GM18499 (cell line): Measurements from ENCODE around the gene KLF17.

Experiments
- ATAC-seq: cut with Tn5 transposase; IDR thresholded peaks from one replicate; pipeline ENCODE4 v1.9.1; 2021; ENCODE audit warnings: moderate number of reproducible peaks; ENCODE audit not compliant: insufficient read depth, unreplicated experiment

KLF17 gene

GRCh38 chr1:44118682-44119081 is at the start of gene KLF17:
TSS of gene KLF17 (plus strand) at chr1:44118821. CDS start at chr1:44118908, 87 bp downstream.
- no peak for ATAC-seq

- ATAC-seq, result no peak
Observed at GRCh38 chr1:44071461-44071860, 47.2 kb upstream of the KLF17 start.

GRCh38 chr1:44072204-44072603 is 46.4 kb upstream of the KLF17 start:
- ATAC-seq, result no peak

- no peak for ATAC-seq
Observed at GRCh38 chr1:44072821-44073220, 45.8 kb upstream of the KLF17 start.

GRCh38 chr1:44073528-44073927 is 45.1 kb upstream of the KLF17 start:
- ATAC-seq, result no peak

GRCh38 chr1:44074415-44074814 is 44.2 kb upstream of the KLF17 start:
- ATAC-seq, result no peak

- no peak for ATAC-seq
Observed at GRCh38 chr1:44076066-44076465, 42.6 kb upstream of the KLF17 start.

- ATAC-seq, result no peak
Observed at GRCh38 chr1:44077421-44077820, 41.2 kb upstream of the KLF17 start.

GRCh38 chr1:44078104-44078503 is 40.5 kb upstream of the KLF17 start:
- ATAC-seq, result no peak

- ATAC-seq, result no peak
Observed at GRCh38 chr1:44079566-44079965, 39.1 kb upstream of the KLF17 start.

- no peak for ATAC-seq
Observed at GRCh38 chr1:44084998-44085675, 33.5 kb upstream of the KLF17 start.

GRCh38 chr1:44086692-44087474 is 31.7 kb upstream of the KLF17 start:
- ATAC-seq, result no peak

GRCh38 chr1:44089371-44090048 is 29.1 kb upstream of the KLF17 start:
- no peak for ATAC-seq

GRCh38 chr1:44090429-44091252 is 28.0 kb upstream of the KLF17 start:
- ATAC-seq, result no peak

GRCh38 chr1:44094047-44094446 is 24.6 kb upstream of the KLF17 start:
- ATAC-seq, result no peak

GRCh38 chr1:44100183-44100868 is 18.3 kb upstream of the KLF17 start:
- ATAC-seq, result no peak

- no peak for ATAC-seq
Observed at GRCh38 chr1:44101328-44101727, 17.3 kb upstream of the KLF17 start.

GRCh38 chr1:44103270-44104131 is 15.1 kb upstream of the KLF17 start:
- no peak for ATAC-seq

GRCh38 chr1:44105810-44106209 is 12.8 kb upstream of the KLF17 start:
- ATAC-seq, result no peak
